HCT116 (cell line): ENCODE results near the gene ASPHD2. TPM values are rescaled to one million over a fixed set of nuclear protein-coding genes. Genes with fewer than 3 reads are reported as not detected.

Experiments
- ATAC-seq: fragments of 200-7000 bp; cut with Tn5 transposase; 2 replicates; pipeline ENCODE4 v1.9.1; 2020; ENCODE audit warnings: mild to moderate bottlenecking, moderate library complexity
- BruUV-seq: library from RNA; stranded (reverse); fragments of 400-500 nt; replicated peaks from 2 replicates; lab custom pipeline; 2021; lab: Mats Ljungman, UMichigan
- CTCF ChIA-PET: fragments of 300-600 bp; sonication (Branson Sonifier 250); formaldehyde crosslinking; loops from one replicate; lab custom pipeline; 2021; ENCODE audit warnings: antibody characterized with exemption; lab: Charles Lee
- POLR2A ChIA-PET: fragments of 300-600, 350-600 bp; sonication (Branson Sonifier 250); formaldehyde crosslinking; loops from one replicate; lab custom pipeline; 2021; ENCODE audit warnings: antibody characterized with exemption; lab: Charles Lee
- RAD21 ChIA-PET, 2 experiments: fragments of 300-600 bp; sonication (Branson Sonifier 250); formaldehyde crosslinking; loops; one replicate each; lab custom pipeline; 2023; ENCODE audit warnings: low total read pairs in 2 of 2; ENCODE audit not compliant: uncharacterized antibody in 2 of 2, unreplicated experiment in 2 of 2, low non-redundant PET in 1 of 2; lab: Charles Lee
- DNase-seq: peaks from one replicate; pipeline ENCODE4 v3.0.0-alpha.2; 2010; ENCODE audit warnings: low read depth, low spot score
- H2AFZ ChIP-seq: fragments of 200-600 bp; shearing (Covaris generic), sonication (generic); 2 replicates; pipeline ENCODE4 v1.6.1; 2017; ENCODE audit warnings: low read depth, mixed run types, mixed read lengths, antibody characterized with exemption, low read length; ENCODE audit not compliant: poor library complexity, severe bottlenecking
- H3K27ac ChIP-seq: 2 replicates; pipeline ENCODE4 v1.5.1; 2012; ENCODE audit warnings: low read depth, low read length
- H3K27me3 ChIP-seq: fragments of 200-600 bp; sonication (generic); 2 replicates; pipeline ENCODE4 v1.6.1; 2016; ENCODE audit warnings: mixed run types, low read length, mixed read lengths; ENCODE audit not compliant: insufficient read depth
- H3K36me3 ChIP-seq, 2 experiments: fragments of 200-500 bp in 1 of 2; fragments of 200-600 bp in 1 of 2; sonication (Bioruptor generic) in 1 of 2; sonication (generic) in 1 of 2; 2 replicates each; pipeline versions ENCODE4 v1.5.1 to v1.6.1; 2014 to 2016; ENCODE audit warnings: low read length in 2 of 2, inconsistent platforms in 1 of 2, mixed read lengths in 1 of 2, mixed run types in 1 of 2; ENCODE audit not compliant: insufficient read depth in 2 of 2, control insufficient read depth in 1 of 2
- H3K4me1 ChIP-seq, 2 experiments: fragments of 200-600 bp in 1 of 2; sonication (generic) in 1 of 2; 2 replicates each; pipeline versions ENCODE4 v1.5.1 to v1.6.1; 2012 to 2017; ENCODE audit warnings: low read length in 2 of 2, inconsistent platforms in 1 of 2, mild to moderate bottlenecking in 1 of 2, mixed read lengths in 1 of 2, mixed run types in 1 of 2, moderate library complexity in 1 of 2; ENCODE audit not compliant: insufficient read depth in 2 of 2, control insufficient read depth in 1 of 2
- H3K4me2 ChIP-seq: fragments of 200-600 bp; sonication (generic); 2 replicates; pipeline ENCODE4 v1.6.1; 2017; ENCODE audit warnings: mixed run types, low read length, mixed read lengths
- H3K4me3 ChIP-seq, 2 experiments: fragments of 200-600 bp in 1 of 2; sonication (generic) in 1 of 2; replicated peaks in 1 of 2; 2 replicates each; pipeline ENCODE4 v1.5.1; 2011 to 2016; ENCODE audit warnings: low read length in 2 of 2, control low read depth in 1 of 2, low read depth in 1 of 2, mild to moderate bottlenecking in 1 of 2, mixed read lengths in 1 of 2, mixed run types in 1 of 2
- H3K79me2 ChIP-seq: fragments of 200-600 bp; sonication (generic); 2 replicates; pipeline ENCODE4 v1.6.1; 2017; ENCODE audit warnings: mild to moderate bottlenecking, mixed run types, low read length, moderate library complexity, mixed read lengths; ENCODE audit not compliant: insufficient read depth
- H3K9ac ChIP-seq: fragments of 200-600 bp; sonication (generic); 2 replicates; pipeline ENCODE4 v1.6.1; 2016; ENCODE audit warnings: low read length, mixed read lengths
- H3K9me2 ChIP-seq: fragments of 200-600 bp; sonication (generic), shearing (Covaris generic); 2 replicates; pipeline ENCODE4 v1.6.1; 2017; ENCODE audit warnings: mixed run types, mild to moderate bottlenecking, moderate library complexity; ENCODE audit not compliant: insufficient read depth
- H3K9me3 ChIP-seq, 2 experiments: fragments of 200-500 bp in 1 of 2; fragments of 200-600 bp in 1 of 2; sonication (Bioruptor generic) in 1 of 2; sonication (generic) in 1 of 2; 2 replicates each; pipeline ENCODE4 v1.6.1; 2014 to 2017; ENCODE audit warnings: low read length in 2 of 2, mixed read lengths in 2 of 2, inconsistent platforms in 1 of 2, low read depth in 1 of 2, mild to moderate bottlenecking in 1 of 2, mixed run types in 1 of 2, moderate library complexity in 1 of 2; ENCODE audit not compliant: control insufficient read depth in 1 of 2, insufficient read depth in 1 of 2
- H4K20me1 ChIP-seq: fragments of 200-600 bp; sonication (generic), shearing (Covaris generic); 2 replicates; pipeline ENCODE4 v1.6.1; 2017; ENCODE audit warnings: mixed run types, mild to moderate bottlenecking, moderate library complexity; ENCODE audit not compliant: insufficient read depth
- CBX3 ChIP-seq: IDR thresholded peaks from 2 replicates; pipeline ENCODE4 v1.6.1; 2012; ENCODE audit warnings: low read depth
- CTCF ChIP-seq, 3 experiments: fragments of 200-600 bp in 1 of 3; sonication (generic) in 1 of 3; IDR thresholded peaks in 2 of 3; conservative IDR thresholded peaks in 1 of 3; 2 replicates each; pipeline ENCODE4 v1.5.1; 2012 to 2017; ENCODE audit warnings: low read depth in 2 of 3, low read length in 2 of 3, antibody characterized with exemption in 1 of 3, borderline replicate concordance in 1 of 3, control low read depth in 1 of 3, mild to moderate bottlenecking in 1 of 3, mixed read lengths in 1 of 3, mixed run types in 1 of 3, moderate library complexity in 1 of 3; ENCODE audit not compliant: insufficient read depth in 1 of 3
- EGR1 ChIP-seq: IDR thresholded peaks from 2 replicates; pipeline ENCODE4 v1.6.1; 2012; ENCODE audit warnings: low read depth
- ELF1 ChIP-seq: IDR thresholded peaks from 2 replicates; pipeline ENCODE4 v1.6.1; 2012; ENCODE audit warnings: low read depth, borderline replicate concordance
- EZH2phosphoT487 ChIP-seq: fragments of 200-600 bp; IDR thresholded peaks from 2 replicates; pipeline ENCODE4 v1.6.1; 2018; ENCODE audit warnings: antibody characterized with exemption, borderline replicate concordance
- JUND ChIP-seq: IDR thresholded peaks from 2 replicates; pipeline ENCODE4 v1.6.1; 2012
- MAX ChIP-seq: IDR thresholded peaks from 2 replicates; pipeline ENCODE4 v1.6.1; 2012
- RAD21 ChIP-seq: IDR thresholded peaks from 2 replicates; pipeline ENCODE4 v1.6.1; 2012; ENCODE audit warnings: low read depth, mild to moderate bottlenecking
- SIN3A ChIP-seq: IDR thresholded peaks from 2 replicates; pipeline ENCODE4 v1.6.1; 2012; ENCODE audit warnings: low read depth
- SP1 ChIP-seq: IDR thresholded peaks from 2 replicates; pipeline ENCODE4 v1.6.1; 2012; ENCODE audit warnings: low read depth
- SRF ChIP-seq: IDR thresholded peaks from 2 replicates; pipeline ENCODE4 v1.6.1; 2012; ENCODE audit warnings: low read depth
- ZNF274 ChIP-seq: fragments of 200-500 bp; sonication (Bioruptor generic); IDR thresholded peaks from 2 replicates; pipeline ENCODE4 v1.6.1; 2014; ENCODE audit warnings: mild to moderate bottlenecking, low read depth, low read length, inconsistent platforms
- intact Hi-C: fragments of 100-400 bp; cut with micrococcal nuclease; formaldehyde crosslinking; loops from 2 replicates; pipeline ENCODE4 v1.10.0; 2022
- total RNA-seq: library from RNA; stranded (reverse); gene quantifications from one replicate; pipeline ENCODE4 v1.2.1, GENCODE V29; 2021; ENCODE audit not compliant: unreplicated experiment
- TF ChIP-seq, protein P1 (sequence below): IDR thresholded peaks from 2 replicates; pipeline ENCODE4 v1.6.1; 2012
- TF ChIP-seq, protein P2 (sequence below): IDR thresholded peaks from 2 replicates; pipeline ENCODE4 v1.6.1; 2012; ENCODE audit warnings: low read depth

Gene ASPHD2
- total RNA-seq, 1 experiment from 2014 or later = 4.1 TPM

GRCh38 chr22:26462641-26463040 lies 33.6 kb downstream of the ASPHD2 start:
- peaks cover 4% of the 10 kb centered on the region; the same call in 1 of the 2 replicates for H4K20me1 ChIP-seq
- H3K4me2 ChIP-seq = no peak overlapping the region
- ATAC-seq = no peak
- no peak overlapping the region for H2AFZ ChIP-seq
- H3K79me2 ChIP-seq = peaks cover 14% of the 10 kb centered on the region
- H3K27me3 ChIP-seq = no peaks in the 10 kb centered on the region
- H3K4me3 ChIP-seq = no peak overlapping the region
- no peak overlapping the region for H3K27ac ChIP-seq
- no peak for TF ChIP-seq MAX
- no peak for TF ChIP-seq EZH2phosphoT487
- TF ChIP-seq, protein P1, sequence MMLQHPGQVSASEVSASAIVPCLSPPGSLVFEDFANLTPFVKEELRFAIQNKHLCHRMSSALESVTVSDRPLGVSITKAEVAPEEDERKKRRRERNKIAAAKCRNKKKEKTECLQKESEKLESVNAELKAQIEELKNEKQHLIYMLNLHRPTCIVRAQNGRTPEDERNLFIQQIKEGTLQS = no peak
- no peak for TF ChIP-seq RAD21
- TF ChIP-seq ZNF274 = no peak
- TF ChIP-seq, protein P2, sequence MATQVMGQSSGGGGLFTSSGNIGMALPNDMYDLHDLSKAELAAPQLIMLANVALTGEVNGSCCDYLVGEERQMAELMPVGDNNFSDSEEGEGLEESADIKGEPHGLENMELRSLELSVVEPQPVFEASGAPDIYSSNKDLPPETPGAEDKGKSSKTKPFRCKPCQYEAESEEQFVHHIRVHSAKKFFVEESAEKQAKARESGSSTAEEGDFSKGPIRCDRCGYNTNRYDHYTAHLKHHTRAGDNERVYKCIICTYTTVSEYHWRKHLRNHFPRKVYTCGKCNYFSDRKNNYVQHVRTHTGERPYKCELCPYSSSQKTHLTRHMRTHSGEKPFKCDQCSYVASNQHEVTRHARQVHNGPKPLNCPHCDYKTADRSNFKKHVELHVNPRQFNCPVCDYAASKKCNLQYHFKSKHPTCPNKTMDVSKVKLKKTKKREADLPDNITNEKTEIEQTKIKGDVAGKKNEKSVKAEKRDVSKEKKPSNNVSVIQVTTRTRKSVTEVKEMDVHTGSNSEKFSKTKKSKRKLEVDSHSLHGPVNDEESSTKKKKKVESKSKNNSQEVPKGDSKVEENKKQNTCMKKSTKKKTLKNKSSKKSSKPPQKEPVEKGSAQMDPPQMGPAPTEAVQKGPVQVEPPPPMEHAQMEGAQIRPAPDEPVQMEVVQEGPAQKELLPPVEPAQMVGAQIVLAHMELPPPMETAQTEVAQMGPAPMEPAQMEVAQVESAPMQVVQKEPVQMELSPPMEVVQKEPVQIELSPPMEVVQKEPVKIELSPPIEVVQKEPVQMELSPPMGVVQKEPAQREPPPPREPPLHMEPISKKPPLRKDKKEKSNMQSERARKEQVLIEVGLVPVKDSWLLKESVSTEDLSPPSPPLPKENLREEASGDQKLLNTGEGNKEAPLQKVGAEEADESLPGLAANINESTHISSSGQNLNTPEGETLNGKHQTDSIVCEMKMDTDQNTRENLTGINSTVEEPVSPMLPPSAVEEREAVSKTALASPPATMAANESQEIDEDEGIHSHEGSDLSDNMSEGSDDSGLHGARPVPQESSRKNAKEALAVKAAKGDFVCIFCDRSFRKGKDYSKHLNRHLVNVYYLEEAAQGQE = no peak
- TF ChIP-seq SRF = no peak
- TF ChIP-seq SP1 = no peak
- no peak for TF ChIP-seq CBX3
- TF ChIP-seq CTCF (IDR thresholded peaks at IDR 0.05 in 2 of 3, conservative IDR thresholded peaks at IDR 0.05 in 1 of 3; ENCODE audit: borderline replicate concordance in 1 of 3, insufficient read depth in 1 of 3, low read depth in 2 of 3, low read length in 2 of 3) = no peak
- TF ChIP-seq JUND = no peak
- no peak for TF ChIP-seq ELF1
- no peak for TF ChIP-seq SIN3A
- no peak for TF ChIP-seq EGR1
- DNase-seq = no peak
- H3K9me3 ChIP-seq = no peaks in the 10 kb centered on the region
- no TSS peak for BruUV-seq
- ChIA-PET POLR2A (interaction anchor here (1.3 kb wide), 1 partner anchor 98 kb away, joined by 3 read pairs; no protein-coding TSS in a partner anchor), CTCF (interaction anchor here (0.6 to 3.9 kb wide), 4 partner anchors 83 to 98 kb away, joined by 3 to 35 read pairs (median 9); no protein-coding TSS in a partner anchor), RAD21 (interaction anchor here in 1 of 2 experiments (0.7 to 1.2 kb wide), 2 partner anchors 98 to 207 kb away, joined by 3 read pairs; no protein-coding TSS in a partner anchor)
- no peaks in the 10 kb centered on the region for H3K9me2 ChIP-seq
- peaks cover 27 to 32% of the 10 kb centered on the region in 2 experiments; a peak in 3 of 4 replicates for H3K36me3 ChIP-seq
- peaks cover 0 to 7% of the 10 kb centered on the region in 2 experiments; a peak in 3 of 4 replicates for H3K4me1 ChIP-seq
- no peak overlapping the region for H3K9ac ChIP-seq
- intact Hi-C loops = no loop called here
